ENCODE results near the gene STK32C. TPM values are rescaled to one million over a fixed set of nuclear protein-coding genes. Genes with fewer than 3 reads are reported as not detected.
"Not testable (repeated sequence)": the region's sequence is repeated elsewhere in the genome, so short reads cannot be mapped to it uniquely, and the experiment has no call there.

The STK32C gene
- total RNA-seq, 1 experiment from 2014 or later = 9.3 TPM

DNA sequence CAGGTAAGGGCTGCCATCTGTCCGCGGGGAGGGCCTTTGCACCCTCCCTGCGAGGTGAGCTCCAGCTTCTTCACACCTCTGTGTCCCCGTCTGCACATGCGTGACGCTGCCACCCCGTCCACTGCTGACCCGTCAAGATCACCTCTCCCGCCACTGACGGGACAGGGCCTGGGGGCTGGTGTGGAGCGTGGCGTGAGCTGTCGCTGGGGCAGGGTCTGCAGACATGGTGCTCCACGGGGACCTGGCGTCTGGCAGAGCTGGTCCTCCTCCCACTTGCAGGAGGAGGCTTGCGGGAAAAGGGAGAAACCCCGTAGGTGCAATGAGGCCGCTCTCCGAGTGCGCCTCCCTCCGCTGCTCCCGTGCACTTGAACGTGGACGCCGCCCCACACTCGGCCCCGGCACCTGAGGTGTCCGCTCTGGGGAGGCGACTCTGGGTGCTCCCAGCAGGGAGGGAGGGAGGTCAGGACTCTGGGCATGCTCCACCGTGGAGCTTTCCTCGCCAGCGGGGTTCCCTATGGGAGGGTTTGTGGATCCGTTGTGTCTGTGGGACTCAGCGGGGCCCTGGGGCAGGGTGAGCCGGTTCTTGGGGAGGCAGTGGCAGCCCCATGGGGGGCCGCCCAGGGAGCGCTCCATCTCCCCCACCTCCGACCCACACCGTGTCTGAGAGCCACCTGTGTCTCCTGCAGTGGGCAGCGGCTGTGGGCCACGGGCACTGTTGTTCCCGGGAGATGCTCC is 138.6 kb downstream of the STK32C start:
- DNase-seq (ENCODE audit: low read depth) = no peak

DNA sequence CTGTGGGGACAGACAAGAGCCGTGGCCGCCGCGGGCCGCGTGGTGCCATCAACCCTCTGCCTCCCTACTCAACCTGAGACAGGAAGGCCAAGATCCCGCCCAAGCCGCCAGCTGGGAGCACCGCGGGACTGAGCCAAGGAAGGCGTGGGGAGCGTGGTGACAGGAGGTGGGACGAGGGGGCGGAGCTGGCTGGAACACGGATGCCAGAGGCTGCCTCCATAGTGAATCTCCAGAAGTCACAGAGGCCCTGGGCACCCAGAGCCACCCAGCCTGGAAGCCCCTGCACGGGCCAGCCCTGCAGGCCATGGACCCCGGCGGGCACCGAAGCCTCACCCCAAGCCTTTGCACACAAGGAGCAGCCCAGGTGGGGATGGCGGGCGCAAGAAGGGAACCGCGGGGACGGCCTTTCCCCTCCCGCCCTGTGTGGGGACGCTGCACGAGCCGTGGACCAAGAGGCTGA is 139.1 kb downstream of the STK32C start:
- DNase-seq (ENCODE audit: low read depth) = no peak

DNA sequence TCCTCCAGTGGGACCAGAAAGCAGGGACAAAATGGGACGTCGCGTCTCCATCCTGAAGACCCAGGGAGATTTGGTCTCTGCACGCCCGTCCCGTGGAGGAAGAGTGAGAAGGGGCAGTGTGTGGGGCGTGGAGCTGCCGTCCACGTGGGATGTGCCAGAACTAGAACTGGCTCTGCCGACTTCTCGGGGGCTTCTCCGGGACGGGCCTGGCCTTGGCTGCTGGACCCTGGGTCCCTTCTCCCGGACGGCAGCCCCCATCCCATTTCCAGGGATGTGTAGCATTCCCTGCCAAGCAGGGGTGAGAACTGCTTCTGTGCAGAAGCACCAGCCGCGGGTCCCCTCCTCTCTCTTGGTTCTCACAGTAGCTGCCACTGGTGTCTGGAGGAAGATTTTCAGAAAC is 139.8 kb downstream of the STK32C start:
- no peak for DNase-seq (ENCODE audit: low read depth)

DNA sequence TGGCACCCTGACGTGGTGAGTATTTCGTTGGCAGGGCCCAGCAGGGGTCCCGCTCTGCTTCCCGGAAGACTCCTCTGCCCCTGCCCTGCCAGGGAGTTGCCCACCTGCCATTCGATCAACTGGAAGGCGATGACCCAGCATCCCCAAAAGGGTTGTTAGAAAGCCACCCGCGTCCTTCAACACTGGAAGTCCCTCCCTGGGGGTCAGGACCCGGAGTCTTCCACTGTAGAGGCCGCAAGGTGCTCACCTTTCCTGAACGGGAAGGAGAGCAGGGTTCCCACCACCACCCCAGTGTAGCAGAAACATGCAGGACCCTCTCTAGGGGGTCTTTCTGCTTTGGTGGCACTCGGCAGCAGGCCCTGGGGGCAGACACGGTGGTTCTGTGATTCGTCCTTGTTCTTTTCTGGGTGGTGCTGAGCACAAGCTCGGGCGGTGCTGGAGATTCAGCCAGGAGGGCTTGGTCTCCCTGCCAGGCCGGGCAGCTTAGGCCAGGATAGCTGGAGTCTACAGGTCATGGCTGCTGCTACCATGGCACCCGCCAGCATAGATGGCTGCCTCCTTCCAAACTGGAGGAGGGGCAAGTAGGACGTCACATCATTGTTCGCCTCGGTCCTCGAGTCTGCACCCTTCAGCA is 140.6 kb downstream of the STK32C start:
- DNase-seq (ENCODE audit: low read depth) = no peak

DNA sequence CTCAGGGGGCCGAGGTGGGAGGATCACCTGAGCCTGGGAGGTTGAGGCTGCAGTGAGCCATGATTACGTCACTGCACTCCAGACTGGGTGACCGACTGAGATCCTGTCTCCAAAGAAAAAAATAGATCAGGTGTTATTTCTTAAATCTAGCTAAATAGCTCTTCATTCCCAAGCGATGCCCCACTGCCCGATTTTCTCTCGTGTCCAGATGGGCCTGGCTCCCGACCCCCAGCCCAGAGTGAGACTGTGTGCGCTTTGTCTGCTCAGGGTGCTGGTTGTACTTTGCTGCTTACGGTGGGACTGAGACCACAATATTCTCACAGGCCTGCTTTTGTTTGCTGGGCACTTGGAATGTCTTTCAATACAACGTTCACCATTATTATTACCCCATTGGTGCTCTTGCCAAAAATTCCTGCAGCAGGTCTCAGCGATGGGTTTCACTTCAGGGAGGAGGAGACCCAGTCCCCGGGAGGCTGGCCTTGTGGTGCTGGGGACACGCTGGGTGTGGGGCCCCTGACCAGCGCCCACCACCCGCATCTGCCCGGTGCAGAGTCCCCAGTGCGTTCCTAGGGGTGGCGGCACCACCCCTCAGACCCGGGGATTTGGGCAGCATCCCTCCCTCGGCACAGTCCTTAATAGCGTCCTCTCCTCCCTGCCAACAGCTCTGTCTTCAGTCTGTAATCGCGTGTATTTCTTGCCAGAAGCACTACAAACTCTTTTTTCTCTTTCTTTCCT is 141.4 kb downstream of the STK32C start:
- no peak for DNase-seq (ENCODE audit: low read depth)

DNA sequence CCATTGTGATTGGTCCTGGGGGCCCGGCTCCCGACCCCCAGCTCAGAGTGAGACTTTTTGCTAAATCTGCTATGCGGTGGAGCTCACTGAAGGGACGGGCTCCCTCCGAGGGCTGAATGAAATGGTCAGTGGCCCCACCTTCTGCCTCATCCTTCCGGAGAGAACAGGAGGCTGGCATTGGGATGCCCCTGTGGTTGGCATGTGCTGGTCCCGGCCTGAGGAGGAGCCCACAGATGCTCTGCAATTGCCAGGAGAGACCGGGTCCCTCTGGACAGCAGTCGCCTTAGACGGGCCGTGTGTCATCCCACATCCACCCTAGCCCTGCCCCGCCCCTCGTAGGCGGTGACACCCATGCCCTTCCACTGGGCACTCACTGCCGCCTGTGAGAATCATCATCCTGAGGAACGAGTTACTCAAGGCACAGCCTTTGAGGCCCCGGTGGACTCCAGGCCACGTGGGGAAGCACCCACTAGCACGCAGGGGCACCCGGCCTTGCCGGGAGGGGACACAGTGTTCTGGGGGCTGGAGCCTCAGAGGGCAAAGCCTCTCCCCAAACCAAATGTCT is 142.3 kb downstream of the STK32C start:
- no peak for DNase-seq (ENCODE audit: low read depth)

DNA sequence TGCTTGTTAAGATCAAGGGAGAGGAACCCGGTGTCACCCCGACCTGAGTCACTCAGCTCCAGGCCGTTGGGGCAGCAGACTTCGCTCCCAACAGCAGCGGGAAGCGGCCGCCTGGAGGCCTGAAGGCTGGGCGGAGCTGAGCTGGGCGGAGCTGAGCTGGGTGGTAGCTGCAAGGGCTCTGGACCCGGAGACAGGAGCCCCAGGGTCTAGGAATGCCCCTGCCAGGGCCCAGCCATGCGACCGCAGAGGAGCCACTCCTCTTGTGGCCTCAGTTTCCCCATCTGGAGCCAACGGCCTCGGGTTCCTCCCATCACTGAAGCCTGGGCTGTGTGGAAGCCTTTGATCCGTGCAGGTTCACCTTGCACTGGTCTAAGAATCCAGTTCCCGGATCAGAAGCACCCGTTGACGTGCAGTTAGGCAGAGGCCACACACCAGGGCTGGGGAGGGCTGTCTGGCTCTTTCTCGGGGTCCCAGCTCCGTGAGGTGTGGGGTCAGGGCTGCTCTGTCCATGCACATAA is 142.9 kb downstream of the STK32C start:
- no peak for DNase-seq (ENCODE audit: low read depth)

DNA sequence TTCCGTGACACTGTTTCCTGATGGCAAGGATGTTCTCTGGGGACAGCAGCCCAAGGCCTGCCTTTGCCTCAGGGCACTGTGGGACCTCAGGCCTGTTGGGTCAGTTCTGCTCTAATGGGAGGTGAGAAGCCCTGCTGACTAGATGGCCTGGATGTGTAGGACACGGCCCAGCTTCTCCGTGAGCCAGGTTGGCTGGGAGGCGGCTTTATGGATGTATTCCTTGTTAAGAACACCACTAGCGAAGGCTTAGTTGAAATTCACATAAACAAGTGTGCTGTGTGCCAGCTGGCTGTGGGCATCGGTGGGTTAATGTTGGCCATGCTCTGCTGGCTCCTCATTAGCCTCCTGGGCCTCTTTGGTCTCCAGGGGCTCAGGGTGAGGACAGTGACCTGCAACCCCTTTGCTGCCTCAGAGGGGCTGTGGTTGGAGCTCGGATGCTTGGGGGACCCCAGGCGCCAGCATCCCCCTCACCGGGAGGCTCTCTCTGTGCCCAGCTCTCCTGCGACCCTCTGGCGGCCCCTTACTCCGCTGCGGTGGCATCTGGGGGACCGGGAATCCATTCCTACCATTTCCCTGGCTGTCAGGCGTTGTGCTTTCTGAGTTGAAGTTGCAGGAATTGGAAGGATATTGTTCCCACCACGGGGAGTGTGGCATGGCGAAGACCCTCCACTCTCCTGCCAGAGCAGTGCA is 143.8 kb downstream of the STK32C start:
- DNase-seq (ENCODE audit: low read depth) = no peak

DNA sequence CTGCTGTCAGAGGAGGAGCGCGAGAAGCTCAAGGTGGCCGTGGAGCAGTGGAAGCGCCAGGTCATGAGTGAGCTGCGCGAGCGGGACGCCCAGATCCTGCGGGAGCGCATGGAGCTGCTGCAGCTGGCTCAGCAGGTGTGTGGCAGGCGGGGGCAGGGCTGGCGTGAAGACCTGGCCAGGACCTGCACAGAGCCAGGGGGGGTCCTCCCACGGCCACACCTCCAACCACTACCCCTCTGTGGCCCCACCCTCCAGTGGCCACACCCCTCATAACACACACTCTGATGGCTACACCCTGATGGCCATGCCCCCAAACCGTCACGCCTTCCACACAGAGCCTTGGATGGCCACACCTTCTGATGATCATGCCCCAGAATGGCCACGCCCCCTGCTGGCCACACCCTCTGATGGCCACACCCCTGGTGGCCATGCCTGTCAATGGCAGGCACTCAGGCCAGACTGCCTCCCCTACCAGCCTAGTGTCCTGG is 144.4 kb downstream of the STK32C start:
- DNase-seq (ENCODE audit: low read depth) = peak; percentile 48

DNA sequence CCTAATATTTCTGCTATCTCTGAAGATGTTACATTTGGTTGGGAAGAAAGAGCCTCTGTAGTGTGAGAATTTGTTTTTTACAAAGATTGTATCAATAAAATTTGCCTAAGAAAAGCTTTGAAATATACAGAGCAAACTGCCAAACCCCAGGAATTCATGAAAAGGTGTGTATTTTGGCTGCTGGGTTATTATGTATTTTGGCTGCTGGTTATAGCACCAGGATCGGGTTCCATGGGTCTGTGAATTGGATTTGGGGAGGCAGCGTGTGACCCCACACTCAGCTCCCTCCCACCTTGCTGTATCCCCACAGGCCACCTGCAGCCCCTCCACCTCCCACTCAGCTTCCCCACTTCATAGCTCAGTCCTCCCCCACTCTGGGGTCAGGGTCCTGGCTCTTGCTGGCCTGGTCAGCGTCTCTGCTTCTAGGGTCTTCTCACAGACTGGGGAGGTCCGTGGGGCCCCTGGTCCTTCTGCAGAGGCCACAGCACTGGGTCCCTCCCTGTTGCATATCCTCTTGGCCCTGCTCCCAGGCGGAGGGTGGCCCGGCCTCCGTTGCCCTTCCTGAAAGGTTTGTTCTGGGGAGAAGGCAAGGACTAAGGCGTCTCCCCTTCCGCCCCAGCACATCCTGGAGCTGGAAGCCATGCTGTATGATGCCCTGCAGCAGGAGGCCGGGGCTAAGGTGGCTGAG is 145.0 kb downstream of the STK32C start:
- DNase-seq (ENCODE audit: low read depth) = no peak

DNA sequence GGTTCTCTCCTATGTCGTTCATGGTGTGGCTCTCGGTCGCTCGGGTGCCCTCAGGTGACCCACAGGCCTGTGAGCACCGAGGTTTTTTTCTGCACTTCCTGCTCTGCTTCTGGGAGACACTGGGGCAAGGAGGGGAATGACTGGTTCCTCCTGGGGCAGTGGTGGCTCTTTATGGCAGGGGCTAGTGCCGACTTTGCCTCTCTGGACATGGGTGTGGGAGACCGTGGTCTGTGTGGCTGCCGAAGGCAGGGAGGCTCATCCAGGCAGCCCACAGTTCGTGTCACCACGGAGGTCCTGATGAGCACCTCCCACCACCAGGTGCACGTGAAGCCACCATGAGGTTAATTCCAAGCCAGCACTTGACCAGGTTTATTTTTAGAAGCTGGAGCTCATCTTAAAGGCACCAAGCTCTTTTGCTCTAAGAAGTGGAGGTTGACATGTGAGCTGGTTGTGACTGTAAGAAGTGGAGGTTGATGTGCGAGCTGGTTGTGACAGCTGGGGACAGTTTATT is 145.7 kb downstream of the STK32C start:
- no peak for DNase-seq (ENCODE audit: low read depth)

DNA sequence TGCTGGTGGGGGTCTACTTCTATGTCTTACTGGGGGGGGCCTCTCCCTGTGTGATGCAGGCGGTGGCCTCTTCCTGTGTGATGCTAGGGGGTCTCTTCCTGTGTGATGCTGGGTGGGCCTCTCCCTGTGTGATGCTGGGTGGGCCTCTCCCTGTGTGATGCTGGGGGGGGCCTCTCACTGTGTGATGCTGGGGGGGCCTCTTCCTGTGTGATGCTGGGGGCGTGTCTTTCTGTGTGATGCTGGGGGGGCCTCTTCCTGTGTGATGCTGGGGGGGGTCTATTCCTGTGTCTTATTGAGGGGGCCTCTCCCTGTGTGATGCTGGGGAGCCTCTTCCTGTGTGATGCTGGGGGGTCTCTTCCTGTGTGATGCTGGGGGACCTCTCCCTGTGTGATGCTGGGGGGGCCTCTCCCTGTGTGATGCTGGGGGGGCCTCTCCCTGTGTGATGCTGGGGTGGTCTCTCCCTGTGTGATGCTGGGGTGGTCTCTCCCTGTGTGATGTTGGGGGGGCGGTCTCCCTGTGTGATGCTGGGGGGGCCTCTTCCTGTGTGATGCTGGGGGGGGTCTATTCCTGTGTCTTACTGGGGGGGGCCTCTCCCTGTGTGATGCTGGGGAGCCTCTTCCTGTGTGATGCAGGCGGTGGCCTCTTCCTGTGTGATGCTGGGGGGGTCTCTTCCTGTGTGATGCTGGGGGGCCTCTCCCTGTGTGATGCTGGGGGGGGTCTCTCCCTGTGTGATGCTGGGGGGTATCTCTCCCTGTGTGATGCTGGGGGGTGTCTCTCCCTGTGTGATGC is 146.7 kb downstream of the STK32C start:
- DNase-seq (ENCODE audit: low read depth) = not testable (repeated sequence)

DNA sequence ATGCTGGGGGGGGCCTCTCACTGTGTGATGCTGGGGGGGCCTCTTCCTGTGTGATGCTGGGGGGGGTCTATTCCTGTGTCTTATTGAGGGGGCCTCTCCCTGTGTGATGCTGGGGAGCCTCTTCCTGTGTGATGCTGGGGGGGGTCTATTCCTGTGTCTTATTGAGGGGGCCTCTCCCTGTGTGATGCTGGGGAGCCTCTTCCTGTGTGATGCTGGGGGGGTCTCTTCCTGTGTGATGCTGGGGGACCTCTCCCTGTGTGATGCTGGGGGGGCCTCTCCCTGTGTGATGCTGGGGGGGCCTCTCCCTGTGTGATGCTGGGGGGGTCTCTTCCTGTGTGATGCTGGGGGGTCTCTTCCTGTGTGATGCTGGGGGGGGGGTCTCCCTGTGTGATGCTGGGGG is 147.5 kb downstream of the STK32C start:
- not testable (repeated sequence) for DNase-seq (ENCODE audit: low read depth)

DNA sequence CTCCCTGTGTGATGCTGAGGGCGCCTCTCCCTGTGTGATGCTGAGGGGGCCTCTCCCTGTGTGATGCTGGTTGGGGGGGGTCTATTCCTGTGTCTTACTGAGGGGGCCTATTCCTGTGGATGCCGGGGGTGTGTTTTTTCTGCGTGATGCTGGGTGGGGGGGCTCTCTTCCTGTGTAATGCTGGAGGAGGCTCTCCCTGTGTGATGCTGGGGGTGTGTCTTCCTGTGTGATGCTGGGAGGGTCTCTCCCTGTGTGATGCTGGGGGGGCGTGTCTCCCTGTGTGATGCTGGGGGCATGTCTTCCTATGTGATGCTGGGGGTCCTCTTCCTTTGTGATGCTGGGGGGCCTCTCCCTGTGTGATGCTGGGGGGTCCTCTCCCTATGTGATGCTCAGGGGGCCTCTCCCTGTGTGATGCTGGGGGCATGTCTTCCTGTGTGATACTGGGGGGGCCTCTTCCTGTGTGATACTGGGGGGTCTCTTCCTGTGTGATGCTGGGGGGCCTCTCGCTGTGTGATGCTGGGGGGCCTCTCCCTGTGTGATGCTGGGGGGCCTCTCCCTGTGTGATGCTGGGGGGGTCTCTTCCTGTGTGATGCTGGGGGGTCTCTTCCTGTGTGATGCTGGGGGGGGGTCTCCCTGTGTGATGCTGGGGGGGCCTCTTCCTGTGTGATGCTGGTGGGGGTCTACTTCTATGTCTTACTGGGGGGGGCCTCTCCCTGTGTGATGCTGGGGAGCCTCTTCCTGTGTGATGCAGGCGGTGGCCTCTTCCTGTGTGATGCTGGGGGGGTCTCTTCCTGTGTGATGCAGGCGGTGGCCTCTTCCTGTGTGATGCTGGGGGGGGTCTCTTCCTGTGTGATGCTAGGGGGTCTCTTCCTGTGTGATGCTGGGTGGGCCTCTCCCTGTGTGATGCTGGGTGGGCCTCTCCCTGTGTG is 148.2 kb downstream of the STK32C start:
- not testable (repeated sequence) for DNase-seq (ENCODE audit: low read depth)

DNA sequence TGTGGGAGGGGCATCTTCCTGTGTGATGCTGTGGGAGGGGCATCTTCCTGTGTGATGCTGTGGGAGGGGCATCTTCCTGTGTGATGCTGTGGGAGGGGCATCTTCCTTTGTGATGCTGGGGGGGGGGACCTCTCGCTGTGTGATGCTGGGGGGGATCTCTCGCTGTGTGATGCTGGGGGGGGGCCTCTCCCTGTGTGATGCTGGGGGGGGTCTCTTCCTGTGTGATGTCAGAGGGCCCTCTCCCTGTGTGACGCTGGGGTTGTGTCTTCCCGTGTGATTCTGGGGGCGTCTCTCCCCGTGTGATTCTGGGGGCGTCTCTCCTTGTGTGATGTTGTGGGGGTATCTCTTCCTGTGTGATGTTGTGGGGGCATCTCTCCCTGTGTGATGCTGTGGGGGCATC is 148.9 kb downstream of the STK32C start:
- no peak for DNase-seq (ENCODE audit: low read depth)

DNA sequence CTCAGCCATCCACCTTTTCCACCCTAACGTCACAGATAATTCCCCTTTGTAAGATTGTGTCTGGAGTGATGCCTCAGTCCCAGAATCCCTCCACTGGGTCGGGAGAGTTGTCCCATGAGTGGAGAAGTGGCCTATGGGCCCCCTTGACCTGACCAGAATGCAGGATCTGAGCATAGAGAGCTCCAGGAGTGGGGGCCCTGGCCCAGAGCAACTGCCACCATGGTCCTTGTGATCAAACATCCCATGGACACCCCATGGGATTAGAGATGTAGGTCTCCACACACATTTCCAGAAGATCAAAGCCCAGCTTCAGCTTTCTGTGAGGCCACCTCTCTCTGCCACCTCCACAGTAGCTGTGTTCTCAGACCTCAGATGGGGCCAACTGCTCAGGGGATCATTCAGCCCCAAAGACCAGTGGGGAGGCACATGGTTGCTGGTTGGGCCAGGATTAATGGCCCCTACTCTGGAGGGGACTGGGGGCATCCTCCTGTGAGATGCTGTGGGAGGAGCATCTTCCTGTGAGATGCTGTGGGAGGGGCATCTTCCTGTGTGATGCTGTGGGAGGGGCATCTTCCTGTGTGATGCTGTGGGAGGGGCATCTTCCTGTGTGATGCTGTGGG is 149.5 kb downstream of the STK32C start:
- DNase-seq (ENCODE audit: low read depth) = no peak
